DOHH2 (cell line): Measurements from ENCODE around the gene MIEF2.
A peak's percentile ranks its signal among the peaks of the same experiment; 100 is the strongest.

Experiments used
- H3F3A ChIP-seq: fragments of 200-600 bp; sonication (generic), shearing (Covaris generic); 2 replicates; pipeline ENCODE4 v1.6.0; 2016; ENCODE audit warnings: antibody characterized with exemption, mild to moderate bottlenecking; ENCODE audit not compliant: control insufficient read depth, insufficient read depth
- H3K27ac ChIP-seq: fragments of 200-600 bp; sonication (generic); 2 replicates; pipeline ENCODE4 v1.5.1; 2014; ENCODE audit warnings: low read depth, mild to moderate bottlenecking, low read length, moderate library complexity
- H3K27me3 ChIP-seq: fragments of 200-600 bp; sonication (generic); 2 replicates; pipeline ENCODE4 v1.6.1; 2014; ENCODE audit warnings: mild to moderate bottlenecking, low read length, mixed read lengths; ENCODE audit not compliant: control insufficient read depth
- H3K36me3 ChIP-seq: fragments of 200-600 bp; sonication (generic); 2 replicates; pipeline ENCODE4 v1.6.1; 2014; ENCODE audit warnings: mild to moderate bottlenecking, low read length, moderate library complexity, mixed read lengths; ENCODE audit not compliant: control insufficient read depth
- H3K4me1 ChIP-seq: fragments of 200-600 bp; sonication (generic); 2 replicates; pipeline ENCODE4 v1.6.1; 2014; ENCODE audit warnings: mild to moderate bottlenecking, low read length, mixed read lengths; ENCODE audit not compliant: control insufficient read depth
- H3K4me2 ChIP-seq: fragments of 200-600 bp; sonication (generic); 2 replicates; pipeline ENCODE4 v1.6.0; 2014; ENCODE audit warnings: mild to moderate bottlenecking, low read length, moderate library complexity
- H3K4me3 ChIP-seq: fragments of 200-600 bp; sonication (generic); 2 replicates; pipeline ENCODE4 v1.5.1; 2014; ENCODE audit warnings: mild to moderate bottlenecking, low read length, mixed read lengths
- H3K79me2 ChIP-seq: fragments of 200-600 bp; sonication (generic); 2 replicates; pipeline ENCODE4 v1.6.1; 2014; ENCODE audit warnings: mild to moderate bottlenecking, low read length, mixed read lengths; ENCODE audit not compliant: control insufficient read depth
- H3K9me2 ChIP-seq: fragments of 200-600 bp; sonication (generic); replicated peaks from 2 replicates; pipeline ENCODE4 v1.6.1; 2014; ENCODE audit warnings: mild to moderate bottlenecking, low read length, mixed read lengths; ENCODE audit not compliant: control insufficient read depth
- H3K9me3 ChIP-seq: fragments of 200-600 bp; sonication (generic); 2 replicates; pipeline ENCODE4 v1.6.1; 2014; ENCODE audit warnings: antibody characterized with exemption, low read length, mixed read lengths; ENCODE audit not compliant: control insufficient read depth, insufficient read depth
- H4K20me1 ChIP-seq: fragments of 200-600 bp; sonication (generic); 2 replicates; pipeline ENCODE4 v1.6.0; 2014; ENCODE audit warnings: low read depth, mild to moderate bottlenecking, antibody characterized with exemption, low read length, moderate library complexity; ENCODE audit not compliant: control insufficient read depth, insufficient read depth
- EZH2phosphoT487 ChIP-seq: fragments of 200-600 bp; sonication (generic); IDR thresholded peaks from 2 replicates; pipeline ENCODE4 v1.6.1; 2017; ENCODE audit warnings: borderline replicate concordance, mild to moderate bottlenecking, antibody characterized with exemption, low read length, moderate library complexity, mixed read lengths
- TF ChIP-seq, protein P1 (sequence below): fragments of 200-600 bp; sonication (generic); IDR thresholded peaks from one replicate; pipeline ENCODE4 v1.5.1; 2014; ENCODE audit warnings: antibody characterized with exemption, mild to moderate bottlenecking, low read depth, low read length; ENCODE audit not compliant: poor library complexity, severe bottlenecking

The MIEF2 gene

DNA sequence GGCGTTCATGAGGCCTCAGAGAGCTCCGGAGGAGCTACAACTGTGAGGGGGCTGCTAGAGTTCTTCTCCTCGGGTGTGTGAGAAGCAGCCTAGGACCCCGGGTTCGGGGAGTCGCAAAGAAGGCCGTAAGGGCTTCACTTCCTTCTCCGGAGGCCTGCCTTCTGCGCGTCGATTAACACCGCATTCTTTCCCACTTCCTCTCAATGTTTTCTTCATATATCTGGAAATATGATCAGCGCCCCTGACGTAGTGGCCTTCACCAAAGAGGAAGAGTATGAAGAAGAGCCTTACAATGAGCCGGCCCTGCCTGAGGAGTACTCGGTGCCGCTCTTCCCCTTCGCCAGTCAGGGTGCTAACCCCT is 55.1 kb downstream of the MIEF2 start:
- Histone ChIP-seq H3K27ac (peak overlapping the region; percentile 81), H3K9me3 (no peaks in the 10 kb centered on the region), H3K36me3 (peaks cover 78% of the 10 kb centered on the region), H4K20me1 (peaks cover 19% of the 10 kb centered on the region; the same call in 1 of the 2 replicates), H3F3A (no peaks in the 10 kb centered on the region), H3K27me3 (no peaks in the 10 kb centered on the region), H3K9me2 (no peaks in the 10 kb centered on the region), H3K4me1 (peaks cover 52% of the 10 kb centered on the region), H3K4me3 (peak overlapping the region; percentile 94), H3K4me2 (peak overlapping the region; percentile 70), H3K79me2 (peaks cover 96% of the 10 kb centered on the region)
- TF ChIP-seq EZH2phosphoT487 = no peak

DNA sequence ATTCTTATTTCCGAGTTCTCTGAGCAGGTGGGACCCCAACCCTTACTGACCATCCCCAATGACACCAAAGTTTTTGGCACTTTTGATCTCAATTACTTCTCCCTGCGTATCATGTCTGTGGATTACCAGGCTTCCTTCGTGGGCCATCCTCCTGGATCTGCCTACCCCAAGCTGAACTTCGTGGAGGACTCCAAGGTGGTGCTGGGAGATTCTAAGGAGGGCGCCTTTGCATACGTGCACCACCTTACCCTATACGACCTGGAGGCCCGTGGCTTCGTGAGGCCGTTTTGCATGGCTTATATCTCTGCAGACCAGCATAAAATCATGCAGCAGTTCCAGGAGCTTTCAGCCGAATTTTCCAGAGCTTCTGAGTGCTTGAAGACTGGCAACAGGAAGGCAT is 55.5 kb downstream of the MIEF2 start:
- peaks cover 19% of the 10 kb centered on the region; the same call in 1 of the 2 replicates for H4K20me1 ChIP-seq
- H3K27me3 ChIP-seq = no peaks in the 10 kb centered on the region
- H3K9me3 ChIP-seq = no peaks in the 10 kb centered on the region
- TF ChIP-seq EZH2phosphoT487 = no peak
- TF ChIP-seq, protein P1, sequence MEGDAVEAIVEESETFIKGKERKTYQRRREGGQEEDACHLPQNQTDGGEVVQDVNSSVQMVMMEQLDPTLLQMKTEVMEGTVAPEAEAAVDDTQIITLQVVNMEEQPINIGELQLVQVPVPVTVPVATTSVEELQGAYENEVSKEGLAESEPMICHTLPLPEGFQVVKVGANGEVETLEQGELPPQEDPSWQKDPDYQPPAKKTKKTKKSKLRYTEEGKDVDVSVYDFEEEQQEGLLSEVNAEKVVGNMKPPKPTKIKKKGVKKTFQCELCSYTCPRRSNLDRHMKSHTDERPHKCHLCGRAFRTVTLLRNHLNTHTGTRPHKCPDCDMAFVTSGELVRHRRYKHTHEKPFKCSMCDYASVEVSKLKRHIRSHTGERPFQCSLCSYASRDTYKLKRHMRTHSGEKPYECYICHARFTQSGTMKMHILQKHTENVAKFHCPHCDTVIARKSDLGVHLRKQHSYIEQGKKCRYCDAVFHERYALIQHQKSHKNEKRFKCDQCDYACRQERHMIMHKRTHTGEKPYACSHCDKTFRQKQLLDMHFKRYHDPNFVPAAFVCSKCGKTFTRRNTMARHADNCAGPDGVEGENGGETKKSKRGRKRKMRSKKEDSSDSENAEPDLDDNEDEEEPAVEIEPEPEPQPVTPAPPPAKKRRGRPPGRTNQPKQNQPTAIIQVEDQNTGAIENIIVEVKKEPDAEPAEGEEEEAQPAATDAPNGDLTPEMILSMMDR = no peak
- peak overlapping the region; percentile 70 for H3K4me2 ChIP-seq
- peaks cover 52% of the 10 kb centered on the region for H3K4me1 ChIP-seq
- no peaks in the 10 kb centered on the region for H3F3A ChIP-seq
- H3K79me2 ChIP-seq = peaks cover 96% of the 10 kb centered on the region
- H3K27ac ChIP-seq = peak overlapping the region; percentile 81
- peaks cover 77% of the 10 kb centered on the region for H3K36me3 ChIP-seq
- no peaks in the 10 kb centered on the region for H3K9me2 ChIP-seq
- peak overlapping the region; percentile 94 for H3K4me3 ChIP-seq
